ES-I3 (cell line): ENCODE results near the gene ADCYAP1R1.

Experiments used
- H3K36me3 ChIP-seq: 2 replicates; pipeline ENCODE4 v1.6.1; 2013; ENCODE audit warnings: mild to moderate bottlenecking, low read length, control low read depth, moderate library complexity; ENCODE audit not compliant: insufficient read depth
- H3K4me1 ChIP-seq: 2 replicates; pipeline ENCODE4 v1.6.1; 2013; ENCODE audit warnings: mild to moderate bottlenecking, control low read depth, low read length; ENCODE audit not compliant: insufficient read depth
- H3K9ac ChIP-seq: 2 replicates; pipeline ENCODE4 v1.6.1; 2013; ENCODE audit warnings: low read depth, mild to moderate bottlenecking, low read length, moderate library complexity
- H3K9me3 ChIP-seq: 2 replicates; pipeline ENCODE4 v1.6.1; 2013; ENCODE audit warnings: mild to moderate bottlenecking, low read length, moderate library complexity; ENCODE audit not compliant: control insufficient read depth, insufficient read depth

Gene ADCYAP1R1

GRCh38 chr7:31106303-31107105, 54.4 kb downstream of the ADCYAP1R1 start:
- Histone ChIP-seq H3K4me1 (no peaks in the 10 kb centered on the region), H3K36me3 (no peaks in the 10 kb centered on the region), H3K9ac (no peak overlapping the region), H3K9me3 (no peaks in the 10 kb centered on the region)

GRCh38 chr7:31107106-31108090, 55.3 kb downstream of the ADCYAP1R1 start:
- H3K4me1 ChIP-seq, result no peaks in the 10 kb centered on the region
- no peaks in the 10 kb centered on the region for H3K9me3 ChIP-seq
- no peak overlapping the region for H3K9ac ChIP-seq
- no peaks in the 10 kb centered on the region for H3K36me3 ChIP-seq

GRCh38 chr7:31108097-31108657, 56.1 kb downstream of the ADCYAP1R1 start:
- Histone ChIP-seq H3K9me3 (no peaks in the 10 kb centered on the region), H3K4me1 (no peaks in the 10 kb centered on the region), H3K36me3 (no peaks in the 10 kb centered on the region), H3K9ac (no peak overlapping the region)

- Histone ChIP-seq H3K36me3 (no peaks in the 10 kb centered on the region), H3K9ac (no peak overlapping the region)
These were observed 57.6 kb downstream of the ADCYAP1R1 start for GRCh38 chr7:31109751-31110150.

GRCh38 chr7:31110331-31111108, 58.4 kb downstream of the ADCYAP1R1 start:
- H3K36me3 ChIP-seq, result no peaks in the 10 kb centered on the region
- H3K9ac ChIP-seq, result no peak overlapping the region
- no peaks in the 10 kb centered on the region for H3K9me3 ChIP-seq
- no peaks in the 10 kb centered on the region for H3K4me1 ChIP-seq

More at GRCh38 chr7:31109751-31110150, 57.6 kb downstream of the ADCYAP1R1 start:
- no peaks in the 10 kb centered on the region for H3K9me3 ChIP-seq
- no peaks in the 10 kb centered on the region for H3K4me1 ChIP-seq

- Histone ChIP-seq H3K36me3 (no peaks in the 10 kb centered on the region), H3K4me1 (no peaks in the 10 kb centered on the region), H3K9ac (no peak overlapping the region), H3K9me3 (no peaks in the 10 kb centered on the region)
These were observed 59.0 kb downstream of the ADCYAP1R1 start for GRCh38 chr7:31111109-31111451.

GRCh38 chr7:31113660-31114059, 61.6 kb downstream of the ADCYAP1R1 start:
- H3K4me1 ChIP-seq, result no peaks in the 10 kb centered on the region
- no peaks in the 10 kb centered on the region for H3K9me3 ChIP-seq
- no peaks in the 10 kb centered on the region for H3K36me3 ChIP-seq
- no peak overlapping the region for H3K9ac ChIP-seq

- H3K9me3 ChIP-seq, result no peaks in the 10 kb centered on the region
- no peaks in the 10 kb centered on the region for H3K36me3 ChIP-seq
- H3K9ac ChIP-seq, result no peak overlapping the region
- H3K4me1 ChIP-seq, result no peaks in the 10 kb centered on the region
These were observed 62.7 kb downstream of the ADCYAP1R1 start for GRCh38 chr7:31114593-31115343.

- H3K9ac ChIP-seq, result no peak overlapping the region
- no peaks in the 10 kb centered on the region for H3K9me3 ChIP-seq
- no peaks in the 10 kb centered on the region for H3K36me3 ChIP-seq
- no peaks in the 10 kb centered on the region for H3K4me1 ChIP-seq
These were observed 64.5 kb downstream of the ADCYAP1R1 start for GRCh38 chr7:31116615-31117014.

GRCh38 chr7:31119249-31119648, 67.1 kb downstream of the ADCYAP1R1 start:
- Histone ChIP-seq H3K9me3 (no peaks in the 10 kb centered on the region), H3K9ac (no peak overlapping the region), H3K4me1 (no peaks in the 10 kb centered on the region), H3K36me3 (no peaks in the 10 kb centered on the region)

GRCh38 chr7:31120800-31121513, 68.8 kb downstream of the ADCYAP1R1 start:
- Histone ChIP-seq H3K9me3 (no peaks in the 10 kb centered on the region), H3K9ac (no peak overlapping the region), H3K36me3 (no peaks in the 10 kb centered on the region), H3K4me1 (no peaks in the 10 kb centered on the region)

- no peaks in the 10 kb centered on the region for H3K9me3 ChIP-seq
- H3K36me3 ChIP-seq, result no peaks in the 10 kb centered on the region
- H3K4me1 ChIP-seq, result no peaks in the 10 kb centered on the region
- H3K9ac ChIP-seq, result no peak overlapping the region
These were observed 69.5 kb downstream of the ADCYAP1R1 start for GRCh38 chr7:31121601-31122000.

GRCh38 chr7:31122649-31123058, 70.5 kb downstream of the ADCYAP1R1 start:
- no peaks in the 10 kb centered on the region for H3K9me3 ChIP-seq
- H3K4me1 ChIP-seq, result no peaks in the 10 kb centered on the region
- H3K36me3 ChIP-seq, result no peaks in the 10 kb centered on the region
- H3K9ac ChIP-seq, result no peak overlapping the region
